ENCODE results near the gene INA. TPM values are rescaled to one million over a fixed set of nuclear protein-coding genes. Genes with fewer than 3 reads are reported as not detected.
A peak's percentile ranks its signal among the peaks of the same experiment; 100 is the strongest.

Gene INA
- total RNA-seq, 1 experiment from 2014 or later, result 16.2 TPM

DNA sequence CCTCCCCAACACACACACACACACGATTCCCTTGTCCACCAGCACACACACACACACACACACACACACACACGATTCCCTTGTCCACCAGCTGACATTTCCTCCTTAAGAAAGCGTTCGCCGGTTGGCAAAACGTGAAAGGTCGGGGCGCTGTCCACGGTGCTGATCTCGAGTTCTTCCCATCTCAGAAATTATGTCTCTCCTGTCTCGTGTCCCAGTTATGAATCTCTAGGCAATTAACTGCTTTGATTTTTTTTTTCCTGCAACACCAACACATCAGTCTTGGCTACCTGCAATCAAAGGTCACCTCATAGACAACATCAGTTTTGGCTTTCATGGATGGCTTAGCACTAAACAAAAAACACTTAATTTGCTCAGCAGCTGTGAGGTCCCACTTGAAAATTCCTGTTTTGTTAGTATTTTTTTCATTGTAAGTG lies 1.9 kb downstream of the INA start:
- Histone ChIP-seq H3K27ac (ENCODE audit: low read depth, low read length, poor library complexity, severe bottlenecking) (no peak overlapping the region), H3K4me3 (ENCODE audit: low read depth, low read length, poor library complexity, severe bottlenecking) (no peak overlapping the region), H3K27me3 (replicated peaks; ENCODE audit: insufficient read depth, low read depth, low read length, poor library complexity) (peaks cover 18% of the 10 kb centered on the region), H3K36me3 (ENCODE audit: insufficient read depth, low read length, poor library complexity, severe bottlenecking) (no peaks in the 10 kb centered on the region), H3K9me3 (ENCODE audit: low read depth, low read length, poor library complexity, severe bottlenecking) (no peaks in the 10 kb centered on the region), H3K4me1 (ENCODE audit: insufficient read depth, low read length, poor library complexity, severe bottlenecking) (peaks cover 20% of the 10 kb centered on the region)
- POLR2A ChIA-PET (ENCODE audit: low non-redundant PET), result no interaction called here
- BruUV-seq (replicated peaks), result no TSS peak
- peak; percentile 64 for DNase-seq (ENCODE audit: low spot score)
- CTCF ChIA-PET, result no interaction called here
- no peak for TF ChIP-seq EZH2 (IDR thresholded peaks at IDR 0.05; ENCODE audit: borderline replicate concordance, low read depth, low read length, poor library complexity, severe bottlenecking)
- TF ChIP-seq, protein P1, sequence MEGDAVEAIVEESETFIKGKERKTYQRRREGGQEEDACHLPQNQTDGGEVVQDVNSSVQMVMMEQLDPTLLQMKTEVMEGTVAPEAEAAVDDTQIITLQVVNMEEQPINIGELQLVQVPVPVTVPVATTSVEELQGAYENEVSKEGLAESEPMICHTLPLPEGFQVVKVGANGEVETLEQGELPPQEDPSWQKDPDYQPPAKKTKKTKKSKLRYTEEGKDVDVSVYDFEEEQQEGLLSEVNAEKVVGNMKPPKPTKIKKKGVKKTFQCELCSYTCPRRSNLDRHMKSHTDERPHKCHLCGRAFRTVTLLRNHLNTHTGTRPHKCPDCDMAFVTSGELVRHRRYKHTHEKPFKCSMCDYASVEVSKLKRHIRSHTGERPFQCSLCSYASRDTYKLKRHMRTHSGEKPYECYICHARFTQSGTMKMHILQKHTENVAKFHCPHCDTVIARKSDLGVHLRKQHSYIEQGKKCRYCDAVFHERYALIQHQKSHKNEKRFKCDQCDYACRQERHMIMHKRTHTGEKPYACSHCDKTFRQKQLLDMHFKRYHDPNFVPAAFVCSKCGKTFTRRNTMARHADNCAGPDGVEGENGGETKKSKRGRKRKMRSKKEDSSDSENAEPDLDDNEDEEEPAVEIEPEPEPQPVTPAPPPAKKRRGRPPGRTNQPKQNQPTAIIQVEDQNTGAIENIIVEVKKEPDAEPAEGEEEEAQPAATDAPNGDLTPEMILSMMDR (conservative IDR thresholded peaks at IDR 0.05; ENCODE audit: low read depth, low read length), result no peak
- intact Hi-C loops (cut with micrococcal nuclease; ENCODE audit: unreplicated experiment), result no loop called here

- no peaks in the 10 kb centered on the region for H3K36me3 ChIP-seq (ENCODE audit: insufficient read depth, low read length, poor library complexity, severe bottlenecking)
- peaks cover 20% of the 10 kb centered on the region for H3K4me1 ChIP-seq (ENCODE audit: insufficient read depth, low read length, poor library complexity, severe bottlenecking)
- H3K4me3 ChIP-seq (ENCODE audit: low read depth, low read length, poor library complexity, severe bottlenecking), result no peak overlapping the region
- no peaks in the 10 kb centered on the region for H3K9me3 ChIP-seq (ENCODE audit: low read depth, low read length, poor library complexity, severe bottlenecking)
- intact Hi-C loops (cut with micrococcal nuclease; ENCODE audit: unreplicated experiment), result no loop called here
- H3K27me3 ChIP-seq (replicated peaks; ENCODE audit: insufficient read depth, low read depth, low read length, poor library complexity), result peaks cover 18% of the 10 kb centered on the region
- H3K27ac ChIP-seq (ENCODE audit: low read depth, low read length, poor library complexity, severe bottlenecking), result no peak overlapping the region
- ChIA-PET POLR2A (ENCODE audit: low non-redundant PET) (interaction anchor here (0.5 to 0.6 kb wide), 2 partner anchors 356 to 405 kb away, joined by 6 to 8 read pairs; no protein-coding TSS in a partner anchor), CTCF (no interaction called here)
- no peak for DNase-seq (ENCODE audit: low spot score)
- no TSS peak for BruUV-seq (replicated peaks)
- TF ChIP-seq, protein P1 (conservative IDR thresholded peaks at IDR 0.05; ENCODE audit: low read depth, low read length), result no peak
- TF ChIP-seq EZH2 (IDR thresholded peaks at IDR 0.05; ENCODE audit: borderline replicate concordance, low read depth, low read length, poor library complexity, severe bottlenecking), result no peak
These were observed 3.1 kb downstream of the INA start for GRCh38 chr10:103280031-103280430.

GRCh38 chr10:103280506-103280905 lies 3.6 kb downstream of the INA start:
- H3K36me3 ChIP-seq (ENCODE audit: insufficient read depth, low read length, poor library complexity, severe bottlenecking), result no peaks in the 10 kb centered on the region
- no peak overlapping the region for H3K4me3 ChIP-seq (ENCODE audit: low read depth, low read length, poor library complexity, severe bottlenecking)
- DNase-seq (ENCODE audit: low spot score), result no peak
- intact Hi-C loops (cut with micrococcal nuclease; ENCODE audit: unreplicated experiment), result no loop called here
- H3K27me3 ChIP-seq (replicated peaks; ENCODE audit: insufficient read depth, low read depth, low read length, poor library complexity), result peaks cover 18% of the 10 kb centered on the region
- H3K4me1 ChIP-seq (ENCODE audit: insufficient read depth, low read length, poor library complexity, severe bottlenecking), result peaks cover 20% of the 10 kb centered on the region
- no TSS peak for BruUV-seq (replicated peaks)
- POLR2A ChIA-PET (ENCODE audit: low non-redundant PET), result interaction anchor here (0.5 to 0.6 kb wide), 2 partner anchors 356 to 405 kb away, joined by 6 to 8 read pairs; no protein-coding TSS in a partner anchor
- CTCF ChIA-PET, result no interaction called here
- no peak overlapping the region for H3K27ac ChIP-seq (ENCODE audit: low read depth, low read length, poor library complexity, severe bottlenecking)
- no peak for TF ChIP-seq EZH2 (IDR thresholded peaks at IDR 0.05; ENCODE audit: borderline replicate concordance, low read depth, low read length, poor library complexity, severe bottlenecking)
- TF ChIP-seq, protein P1 (conservative IDR thresholded peaks at IDR 0.05; ENCODE audit: low read depth, low read length), result no peak
- no peaks in the 10 kb centered on the region for H3K9me3 ChIP-seq (ENCODE audit: low read depth, low read length, poor library complexity, severe bottlenecking)
